NCI-H526 (cell line): ENCODE results near the gene ZC3H12A.

ENCODE experiments used
- DNase-seq, 2 experiments: peaks; one replicate each; lab custom pipeline; 2025; lab: John Stamatoyannopoulos, UW

The ZC3H12A gene

GRCh38 chr1:37478890-37479254, 4.5 kb downstream of the ZC3H12A start:
- no peak for DNase-seq

GRCh38 chr1:37479255-37480124, 5.1 kb downstream of the ZC3H12A start:
- peak in 1 of 2 experiments; percentile 62 for DNase-seq

- no peak for DNase-seq
These were observed 5.7 kb downstream of the ZC3H12A start for GRCh38 chr1:37480125-37480466.

GRCh38 chr1:37480581-37481288, 6.4 kb downstream of the ZC3H12A start:
- DNase-seq, result no peak

- DNase-seq, result no peak
These were observed 7.1 kb downstream of the ZC3H12A start for GRCh38 chr1:37481289-37482003.

- DNase-seq, result no peak
These were observed 7.8 kb downstream of the ZC3H12A start for GRCh38 chr1:37482004-37482785.

GRCh38 chr1:37482796-37483744, 8.7 kb downstream of the ZC3H12A start:
- DNase-seq, result no peak

- no peak for DNase-seq
These were observed 9.4 kb downstream of the ZC3H12A start for GRCh38 chr1:37483785-37484184.

- DNase-seq, result no peak
These were observed 10.1 kb downstream of the ZC3H12A start for GRCh38 chr1:37484325-37485051.

GRCh38 chr1:37485902-37486679, 11.7 kb downstream of the ZC3H12A start:
- no peak for DNase-seq

GRCh38 chr1:37486680-37487618, 12.6 kb downstream of the ZC3H12A start:
- DNase-seq, result peak; percentile 56 to 84

- DNase-seq, result no peak
These were observed 13.2 kb downstream of the ZC3H12A start for GRCh38 chr1:37487619-37487984.

- no peak for DNase-seq
These were observed 19.1 kb downstream of the ZC3H12A start for GRCh38 chr1:37493336-37494098.

GRCh38 chr1:37495875-37496274, 21.5 kb downstream of the ZC3H12A start:
- no peak for DNase-seq

- DNase-seq, result peak; percentile 66 to 73
These were observed 23.5 kb downstream of the ZC3H12A start for GRCh38 chr1:37497832-37498231.

- no peak for DNase-seq
These were observed 24.7 kb downstream of the ZC3H12A start for GRCh38 chr1:37498872-37499617.

GRCh38 chr1:37501661-37502060, 27.3 kb downstream of the ZC3H12A start:
- DNase-seq, result no peak
